NK-92 (cell line): ENCODE results near the gene YPEL4.
"Not testable (repeated sequence)": the region's sequence is repeated elsewhere in the genome, so short reads cannot be mapped to it uniquely, and the experiment has no call there.

Experiments used
- DNase-seq: peaks from one replicate; lab custom pipeline; 2025; ENCODE audit not compliant: unreplicated experiment; lab: John Stamatoyannopoulos, UW

The YPEL4 gene, protein sequence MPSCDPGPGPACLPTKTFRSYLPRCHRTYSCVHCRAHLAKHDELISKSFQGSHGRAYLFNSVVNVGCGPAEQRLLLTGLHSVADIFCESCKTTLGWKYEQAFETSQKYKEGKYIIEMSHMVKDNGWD

GRCh38 chr11:57649826-57650738 is at the start of gene YPEL4:
Gene YPEL4, minus strand, starts transcription at chr11:57649912. Its CDS starts 2,805 bp downstream, at chr11:57647107.
- peak; percentile 15 for DNase-seq

DNA sequence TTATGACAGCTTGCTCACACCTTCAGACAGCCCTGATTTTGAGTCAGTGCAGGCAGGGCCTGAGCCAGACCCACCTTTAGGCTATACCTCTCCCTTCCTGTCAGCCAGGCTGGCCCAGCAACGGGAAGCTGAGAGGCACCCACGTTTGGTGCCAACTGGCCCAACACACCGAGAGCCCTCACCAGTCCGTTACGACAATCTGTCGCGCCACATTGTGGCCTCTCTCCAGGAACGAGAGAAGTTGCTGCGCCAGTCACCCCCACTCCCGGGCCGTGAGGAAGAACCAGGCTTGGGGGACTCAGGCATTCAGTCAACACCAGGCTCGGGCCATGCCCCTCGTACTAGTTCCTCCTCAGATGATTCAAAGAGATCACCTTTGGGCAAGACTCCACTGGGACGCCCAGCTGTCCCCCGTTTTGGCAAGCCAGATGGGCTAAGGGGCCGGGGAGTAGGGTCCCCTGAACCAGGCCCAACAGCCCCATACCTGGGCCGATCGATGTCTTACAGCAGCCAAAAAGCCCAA is 49.2 kb upstream of the YPEL4 start:
- DNase-seq, result no peak

GRCh38 chr11:57690474-57690873 is 40.8 kb upstream of the YPEL4 start:
- DNase-seq, result not testable (repeated sequence)

DNA sequence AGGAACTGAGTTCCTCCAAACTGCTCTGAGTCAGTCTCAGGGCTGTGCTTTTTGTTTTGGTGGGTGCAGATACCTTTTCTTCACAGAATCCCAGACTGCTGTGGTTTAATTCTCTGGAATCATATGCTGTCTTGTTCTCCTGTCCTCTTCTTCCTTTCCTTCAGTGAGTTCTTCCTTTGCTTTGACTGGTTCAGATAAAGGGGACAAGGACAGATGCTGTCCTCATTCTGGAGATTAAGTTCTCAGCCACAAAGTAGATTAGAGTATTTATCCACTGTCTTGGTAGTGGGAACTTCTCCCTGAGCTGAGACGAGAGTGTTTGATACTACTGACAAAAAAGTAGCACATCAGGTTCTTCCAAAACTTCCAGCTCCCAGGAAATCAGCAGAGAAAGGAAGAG is 31.5 kb upstream of the YPEL4 start:
- DNase-seq, result no peak

DNA sequence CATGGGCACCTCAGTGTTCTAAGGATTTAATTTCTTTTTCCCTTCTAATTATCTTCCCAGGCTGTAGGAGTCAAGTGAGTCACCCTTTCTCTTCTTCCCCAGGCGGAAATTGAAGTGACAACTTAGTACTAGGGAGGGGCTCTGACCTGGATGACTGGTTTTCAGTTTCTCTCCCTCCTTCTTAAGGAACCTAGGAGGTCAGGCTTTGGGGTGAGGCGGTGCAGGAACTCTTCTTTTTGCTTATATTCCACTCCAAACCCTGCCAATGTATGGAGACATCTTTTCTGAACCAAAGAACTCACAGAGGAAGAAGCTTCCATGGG is 30.8 kb upstream of the YPEL4 start:
- no peak for DNase-seq

DNA sequence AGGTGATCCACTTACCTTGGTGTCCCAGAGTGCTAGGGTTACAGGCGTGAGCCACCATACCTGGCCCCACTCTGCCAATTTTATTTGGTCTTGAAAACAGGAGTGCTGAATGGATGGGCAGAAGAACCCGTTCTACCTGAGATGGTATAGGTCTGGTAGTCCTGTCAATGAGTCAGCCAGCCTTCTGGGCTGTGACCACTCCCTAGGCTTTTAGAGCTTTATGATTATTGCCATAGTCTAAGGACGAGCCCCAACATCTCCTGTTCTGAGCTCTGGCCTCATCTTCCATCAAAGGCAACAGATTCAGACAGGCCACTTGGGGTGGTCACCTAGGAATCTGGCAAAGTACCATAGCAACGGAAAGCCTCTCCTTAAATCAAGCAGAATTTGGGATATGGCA is 29.7 kb upstream of the YPEL4 start:
- no peak for DNase-seq

DNA sequence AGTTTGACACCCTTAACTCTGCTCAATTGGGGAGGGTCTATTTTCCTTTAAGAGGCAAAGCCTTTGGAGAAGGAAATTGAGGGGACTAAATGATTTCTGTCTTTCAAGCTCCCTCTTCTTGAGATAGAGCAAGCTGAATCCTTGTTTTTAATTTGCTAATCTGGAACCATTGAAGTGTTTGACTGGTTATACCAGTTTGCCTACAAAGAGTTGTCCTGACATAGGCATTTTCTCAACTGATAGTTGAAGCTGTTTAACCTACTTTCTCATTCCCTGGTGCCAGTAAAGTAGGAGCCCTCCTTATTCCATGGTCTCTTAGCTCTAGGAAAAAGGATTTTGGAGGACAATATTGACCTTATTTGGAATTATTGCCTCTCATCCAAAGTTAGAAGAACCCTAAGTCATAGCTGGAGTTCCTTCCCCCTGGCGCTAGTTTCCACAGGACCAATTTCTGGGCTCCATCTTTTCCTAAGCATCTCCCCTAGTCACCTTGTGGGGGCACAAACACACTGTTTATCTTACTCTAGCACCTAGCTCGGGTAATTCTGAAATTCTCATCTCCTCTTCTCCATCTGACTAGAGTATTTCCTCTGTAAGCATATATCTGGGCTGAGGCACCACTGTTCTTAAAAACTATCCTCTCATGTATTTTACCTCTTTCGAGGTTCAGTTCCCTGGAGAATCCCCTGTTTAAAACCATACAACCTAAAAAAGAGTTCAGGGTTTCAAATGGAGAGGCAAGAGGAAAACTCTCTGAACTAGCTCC is 25.6 kb upstream of the YPEL4 start:
- DNase-seq, result no peak

DNA sequence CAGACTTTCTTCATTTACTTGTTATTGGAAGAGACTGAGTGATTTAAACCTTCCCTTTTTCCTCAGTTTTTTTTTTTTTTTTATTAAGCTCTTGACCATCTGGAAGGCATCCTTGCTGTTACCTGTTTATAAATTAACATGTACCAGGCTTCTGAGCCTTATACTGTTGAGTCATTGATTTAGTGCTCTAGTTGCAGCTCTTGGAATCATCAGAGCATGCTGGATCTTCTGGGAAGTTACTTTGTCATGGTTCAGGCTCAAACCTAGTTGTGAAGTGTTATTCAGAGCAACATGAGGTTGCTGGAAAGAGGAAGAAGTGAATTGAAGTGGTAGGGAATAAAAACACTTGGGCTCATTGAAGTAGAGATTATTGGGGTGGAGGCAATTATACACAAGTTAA is 24.5 kb upstream of the YPEL4 start:
- DNase-seq, result no peak

- no peak for DNase-seq
Observed at GRCh38 chr11:57668434-57668782, 18.7 kb upstream of the YPEL4 start.

GRCh38 chr11:57667736-57668433 is 18.2 kb upstream of the YPEL4 start, which contains the start of gene ZDHHC5:
Gene ZDHHC5, plus strand, starts transcription at chr11:57668114. Its CDS starts 4,977 bp downstream, at chr11:57673091.
- DNase-seq, result peak; percentile 91

- DNase-seq, result peak; percentile 60
Observed at GRCh38 chr11:57667117-57667735, 17.5 kb upstream of the YPEL4 start.

- DNase-seq, result no peak
Observed at GRCh38 chr11:57663975-57664374, 14.3 kb upstream of the YPEL4 start.

DNA sequence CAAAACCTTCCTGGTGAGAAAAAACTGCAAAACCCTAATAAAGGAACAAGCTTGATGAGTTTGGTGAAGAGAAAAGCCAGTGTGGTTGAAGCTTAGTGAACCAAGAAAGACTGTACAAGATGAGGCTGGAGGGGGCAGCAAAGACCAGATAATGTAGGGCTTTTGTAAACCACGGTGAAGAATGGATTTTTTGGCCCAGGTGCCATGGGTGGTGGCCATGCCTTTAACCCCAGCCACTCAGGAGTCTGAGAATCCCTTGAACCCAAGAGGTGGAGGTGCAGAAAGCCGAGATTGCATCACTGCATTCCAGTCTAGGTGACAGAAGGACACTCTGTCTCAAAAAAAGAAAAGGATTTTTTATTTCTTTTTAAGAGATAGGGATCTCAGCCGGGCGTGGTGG is 13.2 kb upstream of the YPEL4 start:
- no peak for DNase-seq

- DNase-seq, result no peak
Observed at GRCh38 chr11:57659669-57660068, 10.0 kb upstream of the YPEL4 start.

DNA sequence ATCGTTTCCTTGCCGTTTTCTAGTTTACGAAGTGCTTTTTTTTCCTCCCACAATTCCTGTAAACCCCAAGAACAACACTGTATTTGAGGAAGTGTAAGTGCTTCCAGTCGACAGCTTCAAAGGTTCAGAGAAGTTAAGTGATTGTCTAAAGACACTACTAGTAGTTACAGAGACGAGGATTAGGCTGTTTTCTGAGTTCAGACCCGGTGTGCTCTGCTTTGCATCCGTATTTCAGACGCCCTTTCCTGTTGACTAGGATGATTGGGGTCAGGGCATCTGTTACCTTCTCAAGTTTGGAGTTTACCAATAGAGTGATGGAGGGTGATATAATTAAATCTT is 8.3 kb upstream of the YPEL4 start:
- DNase-seq, result no peak

- DNase-seq, result peak; percentile 93
Observed at GRCh38 chr11:57657194-57658022, 7.7 kb upstream of the YPEL4 start, which contains the start of gene CLP1. Gene CLP1, plus strand, starts transcription at chr11:57657762. Its CDS starts 1,715 bp downstream, at chr11:57659477.

DNA sequence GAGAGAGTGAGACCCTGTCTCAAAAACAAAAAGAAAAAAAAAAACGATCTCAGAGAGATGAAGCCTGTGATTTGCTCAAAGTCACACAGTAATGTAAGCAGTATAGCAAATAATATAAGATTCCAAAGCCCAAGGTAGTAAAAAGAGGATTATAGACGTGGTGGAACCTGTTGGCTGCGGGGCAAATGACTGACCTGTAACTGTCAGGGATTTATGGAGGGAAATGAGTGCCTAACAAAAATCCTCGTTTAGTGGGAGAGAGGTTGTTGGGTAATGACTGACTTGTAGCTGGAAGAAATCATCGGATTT is 7.1 kb upstream of the YPEL4 start:
- DNase-seq, result no peak

- DNase-seq, result no peak
Observed at GRCh38 chr11:57653163-57653562, 3.5 kb upstream of the YPEL4 start.

DNA sequence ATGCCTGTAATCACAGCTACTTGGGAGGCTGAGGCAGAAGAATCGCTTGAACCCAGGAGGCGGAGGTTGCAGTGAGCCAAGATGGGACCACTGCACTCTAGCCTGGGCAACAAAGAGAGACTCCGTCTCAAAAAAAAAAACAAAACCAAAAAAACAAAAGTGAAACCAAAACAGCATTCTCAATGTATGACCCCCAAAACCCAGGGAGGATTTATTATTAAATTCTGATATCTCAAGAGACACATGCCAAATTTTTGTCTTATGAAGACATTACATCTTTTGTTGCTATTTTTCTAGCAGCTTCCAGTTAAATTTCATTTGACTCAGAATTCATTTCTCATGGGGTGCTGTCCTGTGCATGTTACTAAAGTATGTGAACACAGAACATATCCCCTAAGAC is 3.0 kb upstream of the YPEL4 start:
- DNase-seq, result no peak

- not testable (repeated sequence) for DNase-seq
Observed at GRCh38 chr11:57652230-57652629, 2.5 kb upstream of the YPEL4 start.
